Testis (tissue), 2 donors: ENCODE data around the gene NTF3.

Experiments
- POLR2A ChIP-seq: fragments of 450-650 bp; IDR thresholded peaks from one replicate; pipeline ENCODE4 v1.6.1; 2017; ENCODE audit warnings: antibody characterized with exemption, mild to moderate bottlenecking, moderate library complexity
- TF ChIP-seq, protein P1 (sequence below), 3 experiments: fragments of 450-650 bp in 2 of 3; fragments of 200-600 bp in 1 of 3; sonication (generic) in 1 of 3; IDR thresholded peaks; one replicate each; pipeline ENCODE4 v1.5.1; 2016 to 2019; ENCODE audit warnings: antibody characterized with exemption in 3 of 3, mild to moderate bottlenecking in 2 of 3, moderate library complexity in 1 of 3

GRCh38 chr12:5537771-5538170, 105.9 kb downstream of the NTF3 start:
- TF ChIP-seq, protein P1, sequence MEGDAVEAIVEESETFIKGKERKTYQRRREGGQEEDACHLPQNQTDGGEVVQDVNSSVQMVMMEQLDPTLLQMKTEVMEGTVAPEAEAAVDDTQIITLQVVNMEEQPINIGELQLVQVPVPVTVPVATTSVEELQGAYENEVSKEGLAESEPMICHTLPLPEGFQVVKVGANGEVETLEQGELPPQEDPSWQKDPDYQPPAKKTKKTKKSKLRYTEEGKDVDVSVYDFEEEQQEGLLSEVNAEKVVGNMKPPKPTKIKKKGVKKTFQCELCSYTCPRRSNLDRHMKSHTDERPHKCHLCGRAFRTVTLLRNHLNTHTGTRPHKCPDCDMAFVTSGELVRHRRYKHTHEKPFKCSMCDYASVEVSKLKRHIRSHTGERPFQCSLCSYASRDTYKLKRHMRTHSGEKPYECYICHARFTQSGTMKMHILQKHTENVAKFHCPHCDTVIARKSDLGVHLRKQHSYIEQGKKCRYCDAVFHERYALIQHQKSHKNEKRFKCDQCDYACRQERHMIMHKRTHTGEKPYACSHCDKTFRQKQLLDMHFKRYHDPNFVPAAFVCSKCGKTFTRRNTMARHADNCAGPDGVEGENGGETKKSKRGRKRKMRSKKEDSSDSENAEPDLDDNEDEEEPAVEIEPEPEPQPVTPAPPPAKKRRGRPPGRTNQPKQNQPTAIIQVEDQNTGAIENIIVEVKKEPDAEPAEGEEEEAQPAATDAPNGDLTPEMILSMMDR (IDR thresholded peaks at IDR 0.05): no peak
- TF ChIP-seq POLR2A: no peak
